GM23248 (cell line): ENCODE data around the gene RAB3GAP1.

Source experiments
- EZH2 ChIP-seq: fragments of 200-600 bp; sonication (generic); IDR thresholded peaks from 2 replicates; pipeline ENCODE4 v1.6.1; 2018; ENCODE audit warnings: antibody characterized with exemption, mild to moderate bottlenecking; ENCODE audit not compliant: insufficient read depth, poor library complexity, severe bottlenecking
- EZH2phosphoT487 ChIP-seq: fragments of 200-600 bp; sonication (generic); IDR thresholded peaks from 2 replicates; pipeline ENCODE4 v1.6.1; 2018; ENCODE audit warnings: antibody characterized with exemption, moderate library complexity, mild to moderate bottlenecking, low read depth; ENCODE audit not compliant: insufficient read depth

DNA sequence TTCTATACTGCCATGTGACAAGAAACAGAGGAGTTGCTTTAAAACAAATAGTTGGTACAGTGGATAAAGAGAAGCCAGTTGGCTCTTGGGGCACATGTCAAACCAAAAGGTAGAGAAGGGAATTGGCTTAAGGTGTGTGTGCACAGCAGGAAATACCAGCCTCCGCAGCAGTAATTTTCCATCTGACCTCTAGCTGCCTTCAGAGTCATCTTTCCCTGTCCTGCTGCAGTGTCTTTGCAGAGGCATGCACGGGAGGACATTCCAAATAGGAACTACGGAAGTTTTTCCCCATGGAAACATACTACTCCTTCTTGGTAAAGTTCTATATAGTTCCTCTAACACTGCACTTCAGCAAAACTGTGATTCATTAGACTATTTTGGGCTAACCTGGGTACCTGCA, 99.5 kb downstream of the RAB3GAP1 start:
- no peak for TF ChIP-seq EZH2
- TF ChIP-seq EZH2phosphoT487 = no peak
